ENCODE data around the gene TPM2. TPM values are rescaled to one million over a fixed set of nuclear protein-coding genes. Genes with fewer than 3 reads are reported as not detected.

TPM2 gene
- total RNA-seq, 1 experiment from 2014 or later, result 793 TPM

Other genes with a start within 250 kb of the TPM2 start
- gene RUSC2, start 199.8 kb downstream of the TPM2 start, total RNA-seq (2014; rRNA removed; shearing (Covaris generic)), result 18.2 and 20.7 TPM in 2 replicates
- 6.1 and 9.4 TPM in 2 replicates for gene TESK1, start 84.7 kb downstream of the TPM2 start, total RNA-seq (2014; rRNA removed; shearing (Covaris generic))
- 1.7 TPM in 1 of 2 replicates, not detected in the other for gene CD72, start 71.5 kb downstream of the TPM2 start, total RNA-seq (2014; rRNA removed; shearing (Covaris generic))
- gene SIT1, start 39.0 kb downstream of the TPM2 start, total RNA-seq (2014; rRNA removed; shearing (Covaris generic)), result not detected in 2 replicates
- 3,813 and 4,416 TPM in 2 replicates for gene RMRP, start 31.9 kb downstream of the TPM2 start, total RNA-seq (2014; rRNA removed; shearing (Covaris generic))
- gene CCDC107, start 31.6 kb downstream of the TPM2 start, total RNA-seq (2014; rRNA removed; shearing (Covaris generic)), result 8.6 and 9.5 TPM in 2 replicates
- gene ARHGEF39, start 24.7 kb downstream of the TPM2 start, total RNA-seq (2014; rRNA removed; shearing (Covaris generic)), result 2.9 and 4.2 TPM in 2 replicates
- gene CA9, start 16.0 kb downstream of the TPM2 start, total RNA-seq (2014; rRNA removed; shearing (Covaris generic)), result 0.42 TPM in 1 of 2 replicates, not detected in the other
- gene TLN1, start 42.3 kb upstream of the TPM2 start, total RNA-seq (2014; rRNA removed; shearing (Covaris generic)), result 173 and 190 TPM in 2 replicates
- 97.9 and 104 TPM in 2 replicates for gene CREB3, start 42.7 kb upstream of the TPM2 start, total RNA-seq (2014; rRNA removed; shearing (Covaris generic))
- 23.6 and 24.8 TPM in 2 replicates for gene GBA2, start 59.3 kb upstream of the TPM2 start, total RNA-seq (2014; rRNA removed; shearing (Covaris generic))
- 11.7 and 16.3 TPM in 2 replicates for gene RGP1, start 59.4 kb upstream of the TPM2 start, total RNA-seq (2014; rRNA removed; shearing (Covaris generic))
- gene MSMP, start 64.4 kb upstream of the TPM2 start, total RNA-seq (2014; rRNA removed; shearing (Covaris generic)), result 0.21 and 0.51 TPM in 2 replicates
- 2.1 and 3.4 TPM in 2 replicates for gene NPR2, start 101.7 kb upstream of the TPM2 start, total RNA-seq (2014; rRNA removed; shearing (Covaris generic))
- 0.57 and 0.65 TPM in 2 replicates for gene SPAG8, start 122.3 kb upstream of the TPM2 start, total RNA-seq (2014; rRNA removed; shearing (Covaris generic))
- 72.7 and 94.8 TPM in 2 replicates for gene HINT2, start 125.1 kb upstream of the TPM2 start, total RNA-seq (2014; rRNA removed; shearing (Covaris generic))
- gene FAM221B, start 138.8 kb upstream of the TPM2 start, total RNA-seq (2014; rRNA removed; shearing (Covaris generic)), result not detected in 2 replicates
- gene TMEM8B, start 139.3 kb upstream of the TPM2 start, total RNA-seq (2014; rRNA removed; shearing (Covaris generic)), result 1.1 and 2.0 TPM in 2 replicates
- not detected in 2 replicates for gene OR13J1, start 180.5 kb upstream of the TPM2 start, total RNA-seq (2014; rRNA removed; shearing (Covaris generic))
- gene HRCT1, start 216.3 kb upstream of the TPM2 start, total RNA-seq (2014; rRNA removed; shearing (Covaris generic)), result 1.8 and 3.5 TPM in 2 replicates
- gene SPAAR, start 219.6 kb upstream of the TPM2 start, total RNA-seq (2014; rRNA removed; shearing (Covaris generic)), result 0.06 TPM in 1 of 2 replicates, not detected in the other